NK-92 (cell line): Measurements from ENCODE around the gene DGKA.

Experiments used
- DNase-seq: peaks from one replicate; lab custom pipeline; 2025; ENCODE audit not compliant: unreplicated experiment; lab: John Stamatoyannopoulos, UW

DGKA gene

DNA sequence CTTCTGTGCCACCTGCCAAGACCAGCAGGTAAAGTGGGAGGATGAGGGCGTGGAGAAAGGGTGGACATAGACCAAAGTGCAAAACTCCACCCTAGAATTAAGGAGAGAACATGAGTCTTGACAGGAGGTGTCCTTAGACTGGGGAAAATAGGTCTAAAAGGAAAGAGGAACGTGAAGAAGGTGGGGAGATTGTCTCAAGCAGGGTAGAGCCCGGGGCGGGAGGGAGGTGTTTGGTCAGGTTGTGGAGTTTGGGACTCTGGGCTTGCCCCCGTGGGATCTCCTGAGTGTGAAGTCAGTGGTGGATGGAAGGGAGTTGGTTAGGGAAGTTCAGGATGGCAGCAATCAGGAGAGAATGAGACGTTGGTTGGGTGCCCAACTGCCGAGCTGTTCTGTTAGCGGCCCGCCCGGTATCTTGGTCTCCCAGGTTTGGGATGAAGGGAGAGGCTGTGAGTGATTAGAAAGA, 386 bp downstream of the DGKA start:
- no peak for DNase-seq

DNA sequence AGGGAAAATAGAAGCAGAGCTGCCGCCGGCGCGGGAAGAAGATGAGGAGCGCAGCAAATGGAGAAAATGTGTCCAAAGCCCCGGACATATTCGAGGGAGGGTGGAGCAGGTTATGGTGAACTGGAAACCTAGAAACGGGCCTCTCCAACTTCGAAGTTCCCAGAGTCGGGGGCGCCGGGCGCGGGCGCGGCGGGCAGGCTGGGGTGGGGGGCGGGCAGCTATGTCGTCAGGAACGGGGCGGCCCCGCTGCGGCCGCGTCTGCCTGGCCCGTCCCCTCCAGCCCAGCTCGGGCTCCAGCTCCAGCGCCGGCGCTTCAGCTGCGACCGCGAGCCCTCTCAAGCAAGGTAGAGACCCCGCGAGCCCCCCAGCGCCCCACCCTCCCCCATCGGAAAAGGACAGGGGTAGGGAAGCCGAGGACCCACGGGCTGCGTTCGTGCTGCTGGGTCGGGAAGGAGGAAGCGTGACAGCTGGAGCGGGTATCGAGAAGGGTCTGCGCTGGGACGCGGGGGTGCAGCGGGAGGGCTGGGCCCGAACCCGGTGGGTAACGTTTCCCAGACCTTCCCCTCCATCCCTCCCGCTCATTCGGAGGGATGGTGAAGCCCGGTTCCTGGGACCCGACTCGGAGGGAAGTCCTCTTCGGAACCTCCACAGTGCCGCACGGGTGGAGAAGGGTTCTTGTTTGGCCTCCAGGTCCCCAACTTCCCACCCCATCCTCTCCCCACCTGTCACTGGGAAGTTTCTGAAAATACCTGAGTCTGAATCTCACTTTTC, 1.0 kb downstream of the DGKA start:
- no peak for DNase-seq

GRCh38 chr12:55932551-55932910, 1.6 kb downstream of the DGKA start:
- DNase-seq: no peak

DNA sequence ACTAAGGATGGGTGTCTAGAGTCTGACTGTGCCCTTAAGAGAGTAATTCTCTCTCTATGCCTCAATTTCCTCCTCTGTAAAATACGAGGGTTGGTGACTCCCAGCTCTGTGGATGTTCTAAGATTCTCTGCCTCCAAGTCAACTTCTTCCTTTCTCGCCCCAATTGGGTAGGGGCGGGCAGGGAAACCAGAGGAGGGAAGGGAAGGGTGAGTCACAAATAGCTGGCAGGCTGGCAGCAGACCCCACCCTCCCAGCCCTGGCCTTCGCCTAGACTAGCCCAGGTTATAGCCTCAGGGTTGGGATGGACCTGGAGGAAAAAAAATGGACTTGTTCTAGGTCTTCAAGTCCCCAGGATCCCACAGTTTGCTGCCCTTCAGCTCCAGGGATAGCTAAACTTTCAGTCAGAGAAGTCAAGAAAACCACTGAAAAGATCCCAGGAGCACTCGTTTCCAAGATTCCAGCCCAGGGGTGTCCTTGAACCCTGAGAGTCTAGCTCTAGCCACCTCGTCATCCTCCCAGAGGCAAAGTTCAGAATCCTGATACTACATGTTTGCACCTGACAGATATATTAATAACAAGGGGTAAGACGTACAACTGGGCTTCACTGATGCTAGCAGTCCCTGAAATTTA, 2.3 kb downstream of the DGKA start:
- DNase-seq: no peak

DNA sequence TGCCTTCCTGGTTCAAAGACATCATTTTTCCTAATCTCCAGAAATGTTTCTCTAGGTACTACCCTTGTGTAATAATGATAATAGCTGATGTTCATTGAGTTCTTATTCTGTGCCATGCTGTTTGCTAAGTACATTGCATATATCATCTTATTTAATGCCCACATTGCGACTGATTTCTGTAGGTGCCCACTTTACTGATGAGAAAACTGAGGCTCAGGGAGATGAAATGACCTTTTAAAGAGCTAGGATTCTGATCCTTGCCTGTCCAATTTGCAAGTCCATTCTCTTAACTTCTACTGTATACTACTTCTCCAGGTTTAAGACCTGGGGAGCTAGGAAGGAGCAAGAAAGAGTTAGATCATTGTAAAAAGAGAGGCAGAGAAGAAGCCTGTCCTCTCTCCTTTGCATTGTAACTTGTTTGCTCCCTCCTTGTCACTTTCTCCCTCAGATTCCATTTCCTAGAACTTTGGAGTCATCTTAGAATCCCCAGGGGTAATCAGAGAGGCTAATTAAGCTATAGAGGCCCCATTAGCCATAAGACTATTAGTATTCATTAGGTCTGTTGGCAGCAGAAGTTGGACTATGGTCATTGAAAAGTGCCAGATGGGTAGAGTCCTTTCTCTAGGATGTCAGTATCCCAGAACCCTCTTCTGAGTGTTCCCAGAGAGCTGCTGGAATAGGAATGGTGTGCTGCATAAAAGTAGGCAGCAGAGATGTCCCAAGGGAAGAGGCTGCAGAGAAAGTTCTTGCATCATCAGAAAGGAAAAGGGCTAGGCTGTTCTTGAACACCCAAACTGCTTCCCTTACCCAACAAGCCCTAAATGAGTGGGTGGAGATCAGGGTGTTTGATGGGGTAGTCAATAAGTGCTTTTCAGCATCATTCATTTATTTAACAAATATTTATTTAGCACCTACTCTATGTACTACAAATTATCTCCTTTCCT, 3.1 kb downstream of the DGKA start:
- DNase-seq: no peak

GRCh38 chr12:55934773-55935172, 3.8 kb downstream of the DGKA start:
- DNase-seq: no peak

- no peak for DNase-seq
These were observed 4.8 kb downstream of the DGKA start for GRCh38 chr12:55935738-55936151.

DNA sequence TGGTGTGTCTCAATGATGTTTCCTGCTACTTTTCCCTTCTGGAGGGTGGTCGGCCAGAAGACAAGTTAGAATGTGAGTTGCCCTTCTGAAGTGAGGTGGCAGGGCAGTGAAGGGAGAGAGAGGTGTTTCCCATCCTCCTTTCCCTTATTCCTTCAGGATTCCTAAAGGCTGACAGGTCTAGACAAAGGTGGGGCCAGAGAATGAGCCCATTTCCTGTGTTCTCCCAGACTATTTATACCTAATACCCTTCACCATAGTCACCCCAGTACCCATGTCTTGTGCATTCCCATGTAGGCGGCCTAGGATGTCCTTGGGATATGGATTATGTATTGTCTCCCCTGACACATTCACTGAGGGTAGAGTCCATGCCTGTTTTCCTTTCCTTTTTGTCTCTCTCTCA, 7.0 kb downstream of the DGKA start:
- no peak for DNase-seq

GRCh38 chr12:55938826-55939501, 8.0 kb downstream of the DGKA start:
- DNase-seq: no peak

- no peak for DNase-seq
These were observed 9.2 kb downstream of the DGKA start for GRCh38 chr12:55940065-55940732.

- DNase-seq: no peak
These were observed 11.1 kb downstream of the DGKA start for GRCh38 chr12:55942055-55942454.

- DNase-seq: no peak
These were observed 11.7 kb downstream of the DGKA start for GRCh38 chr12:55942577-55943136.

DNA sequence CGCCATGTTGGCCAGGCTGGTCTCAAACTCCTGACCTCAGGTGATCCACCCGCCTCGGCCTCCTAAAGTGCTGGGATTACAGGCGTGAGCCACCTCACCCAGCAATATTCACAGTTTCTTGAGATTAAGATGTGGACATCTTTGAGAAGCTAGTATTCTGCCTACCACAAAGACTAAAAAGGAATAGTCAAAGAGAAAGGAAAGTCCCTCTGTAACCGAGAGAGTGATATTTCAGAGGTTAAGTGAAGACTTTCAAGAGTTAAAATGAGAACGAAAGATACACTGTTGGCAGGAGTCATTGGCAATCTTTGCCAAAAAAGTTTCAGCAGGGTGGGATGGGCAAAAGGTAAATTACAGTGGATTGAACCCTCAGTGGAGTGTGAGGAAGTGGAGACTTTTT, 15.6 kb downstream of the DGKA start:
- DNase-seq: no peak

DNA sequence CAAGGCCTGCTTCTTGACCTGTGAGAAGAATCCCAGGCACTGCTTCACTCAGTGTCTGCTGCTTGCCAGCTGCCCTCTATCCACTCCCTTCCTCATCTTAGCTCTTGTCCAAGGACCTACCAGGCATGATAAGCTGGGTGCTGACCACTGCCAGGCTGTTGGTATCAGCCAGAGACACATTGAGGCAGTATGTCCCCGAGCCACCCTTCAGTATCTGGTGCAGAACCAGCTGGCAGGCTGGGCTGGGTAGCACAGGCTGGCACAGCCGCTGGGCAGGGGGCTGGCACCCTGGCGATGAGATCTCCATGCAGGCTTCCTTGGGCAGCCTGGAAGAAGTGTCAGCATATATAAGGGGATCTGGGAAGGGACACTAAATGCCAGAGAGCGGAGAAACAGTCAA, 24.4 kb downstream of the DGKA start:
- no peak for DNase-seq

GRCh38 chr12:55955800-55956508, 25.0 kb downstream of the DGKA start:
- no peak for DNase-seq

DNA sequence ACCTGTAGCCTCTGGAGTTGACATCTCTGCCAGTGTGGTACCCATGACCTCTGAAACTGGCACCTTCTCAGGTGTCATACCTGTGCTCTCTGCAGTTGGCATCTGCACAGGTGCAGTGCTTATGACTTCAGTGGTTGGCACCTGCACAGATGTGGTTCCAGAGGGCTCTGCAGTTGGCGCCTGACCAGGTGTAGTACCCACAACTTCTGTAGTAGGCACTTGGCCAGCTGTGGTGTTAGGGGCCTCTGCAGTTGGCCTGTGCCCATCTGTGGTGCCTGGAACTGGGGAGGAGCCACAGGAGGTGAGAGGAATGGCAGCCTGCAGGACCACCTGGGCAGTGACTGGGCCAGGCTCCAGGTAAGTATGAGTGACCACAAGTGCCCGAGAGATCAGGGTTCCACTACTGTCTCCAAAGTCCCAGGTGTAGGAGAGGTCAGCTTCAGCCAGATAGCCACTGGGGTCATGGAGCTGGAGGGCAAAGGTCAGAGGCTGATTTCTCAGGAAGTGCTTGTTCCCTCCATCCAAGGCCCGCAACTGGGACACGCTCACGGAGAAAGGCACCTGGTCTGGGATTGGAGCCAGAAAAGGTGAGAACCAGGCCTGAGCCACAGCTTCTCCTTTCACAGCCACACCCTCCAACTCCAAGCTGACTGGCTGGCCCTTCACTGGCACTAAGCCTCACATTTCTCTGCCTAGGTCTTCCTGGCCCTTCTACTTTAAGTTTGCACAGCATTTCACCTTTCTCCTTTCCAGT, 26.3 kb downstream of the DGKA start:
- no peak for DNase-seq

GRCh38 chr12:55963760-55964159, 32.8 kb downstream of the DGKA start:
- no peak for DNase-seq

- DNase-seq: no peak
These were observed 34.3 kb downstream of the DGKA start for GRCh38 chr12:55965240-55965639.

GRCh38 chr12:55965941-55966407, 35.0 kb downstream of the DGKA start, which contains the start of gene PMEL:
Gene PMEL, minus strand, starts transcription at chr12:55966042. Its CDS starts 31 bp downstream, at chr12:55966011.
- DNase-seq: no peak
